ENCODE data around the gene PLEKHG5. TPM values are rescaled to one million over a fixed set of nuclear protein-coding genes. Genes with fewer than 3 reads are reported as not detected.

PLEKHG5 gene
- total and polyA plus RNA-seq, 2 donors (not counting 1 experiment from before 2014, with no cell fraction given) = 0.13 to 0.20 TPM

DNA sequence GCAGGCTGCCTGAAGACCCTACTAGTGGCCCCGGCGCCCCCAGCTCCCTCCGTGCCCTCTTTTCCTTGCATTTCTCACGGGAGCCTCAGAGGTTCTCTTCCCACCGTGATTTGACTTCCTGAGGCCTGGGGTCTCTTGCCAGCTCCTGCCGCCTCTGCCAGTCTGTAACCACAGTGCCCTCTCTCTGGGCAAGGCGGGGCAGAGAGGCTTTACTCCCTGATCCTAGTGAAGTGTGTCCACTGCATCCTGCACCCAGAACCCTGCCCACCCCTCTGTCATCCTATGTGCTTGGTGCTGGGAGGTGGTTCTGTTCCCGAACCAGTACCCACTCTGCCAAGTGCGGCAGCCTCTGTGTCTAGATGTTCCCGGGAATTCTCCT is 64.5 kb downstream of the PLEKHG5 start:
- H4K20me1 ChIP-seq (ENCODE audit: control insufficient read depth, insufficient read depth, low read length, poor library complexity, severe bottlenecking) = no peaks in the 10 kb centered on the region
- no peak overlapping the region for H3K27ac ChIP-seq (ENCODE audit: low read length in 2 of 2)
- H3K36me3 ChIP-seq (replicated peaks in 1 of 2; ENCODE audit: control extremely low read depth in 1 of 2, control insufficient read depth in 1 of 2, extremely low read depth in 1 of 2, insufficient read depth in 2 of 2, low read length in 1 of 2) = no peaks in the 10 kb centered on the region
- H3K9me3 ChIP-seq (ENCODE audit: control extremely low read depth in 1 of 3, control insufficient read depth in 2 of 3, insufficient read depth in 1 of 3, low read length in 2 of 3) = peaks cover 0 to 12% (median 0%) of the 10 kb centered on the region in 3 donors
- no peaks in the 10 kb centered on the region for H3K9me3 Mint-ChIP-seq (ENCODE audit: insufficient read depth)
- intact Hi-C loops (cut with micrococcal nuclease) = no loop called here
- peaks cover 11% of the 10 kb centered on the region for H3K4me1 Mint-ChIP-seq
- ChIA-PET POLR2A (no interaction called here), CTCF (interaction anchor here (1.1 kb wide), 2 partner anchors 10 to 11 kb away, joined by 3 read pairs; no protein-coding TSS in a partner anchor)
- no peaks in the 10 kb centered on the region for H3K79me2 ChIP-seq (ENCODE audit: control insufficient read depth, insufficient read depth, low read length)
- no peak overlapping the region for H3K4me2 ChIP-seq (replicated peaks; ENCODE audit: low read depth, low read length, poor library complexity, severe bottlenecking)
- peaks cover 40% of the 10 kb centered on the region for H3K27me3 Mint-ChIP-seq
- no peak overlapping the region for H2AFZ ChIP-seq (ENCODE audit: insufficient read depth, low read depth, low read length, poor library complexity, severe bottlenecking)
- no peak overlapping the region for H3K4me3 ChIP-seq (ENCODE audit: control extremely low read depth in 1 of 5, extremely low read depth in 1 of 5, insufficient read depth in 1 of 5, low read depth in 2 of 5, low read length in 4 of 5)
- 75% methylated on average over 6 of the region's 10 CpGs for WGBS (ENCODE audit: insufficient coverage)
- H3K4me1 ChIP-seq (ENCODE audit: control insufficient read depth in 2 of 2, insufficient read depth in 2 of 2, low read length in 2 of 2) = peaks cover 19 to 24% of the 10 kb centered on the region in 2 donors
- DNase-seq (no peak), ATAC-seq (ENCODE audit: low read depth) (no peak)
- no peak overlapping the region for H3K27ac Mint-ChIP-seq
- H3K4me3 Mint-ChIP-seq = no peak overlapping the region
- H3K27me3 ChIP-seq (replicated peaks in 1 of 4; ENCODE audit: control extremely low read depth in 1 of 4, control insufficient read depth in 3 of 4, insufficient read depth in 4 of 4, low read length in 3 of 4) = peaks cover 0 to 50% (median 19%) of the 10 kb centered on the region in 4 experiments
- H3K9ac ChIP-seq (ENCODE audit: low read length) = no peak overlapping the region
- TF ChIP-seq EZH2 (IDR thresholded peaks at IDR 0.05; ENCODE audit: borderline replicate concordance, insufficient read depth, low read depth, low read length, poor library complexity, severe bottlenecking) = no peak
- TF ChIP-seq, protein P1, sequence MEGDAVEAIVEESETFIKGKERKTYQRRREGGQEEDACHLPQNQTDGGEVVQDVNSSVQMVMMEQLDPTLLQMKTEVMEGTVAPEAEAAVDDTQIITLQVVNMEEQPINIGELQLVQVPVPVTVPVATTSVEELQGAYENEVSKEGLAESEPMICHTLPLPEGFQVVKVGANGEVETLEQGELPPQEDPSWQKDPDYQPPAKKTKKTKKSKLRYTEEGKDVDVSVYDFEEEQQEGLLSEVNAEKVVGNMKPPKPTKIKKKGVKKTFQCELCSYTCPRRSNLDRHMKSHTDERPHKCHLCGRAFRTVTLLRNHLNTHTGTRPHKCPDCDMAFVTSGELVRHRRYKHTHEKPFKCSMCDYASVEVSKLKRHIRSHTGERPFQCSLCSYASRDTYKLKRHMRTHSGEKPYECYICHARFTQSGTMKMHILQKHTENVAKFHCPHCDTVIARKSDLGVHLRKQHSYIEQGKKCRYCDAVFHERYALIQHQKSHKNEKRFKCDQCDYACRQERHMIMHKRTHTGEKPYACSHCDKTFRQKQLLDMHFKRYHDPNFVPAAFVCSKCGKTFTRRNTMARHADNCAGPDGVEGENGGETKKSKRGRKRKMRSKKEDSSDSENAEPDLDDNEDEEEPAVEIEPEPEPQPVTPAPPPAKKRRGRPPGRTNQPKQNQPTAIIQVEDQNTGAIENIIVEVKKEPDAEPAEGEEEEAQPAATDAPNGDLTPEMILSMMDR (IDR thresholded peaks at IDR 0.05) = no peak

DNA sequence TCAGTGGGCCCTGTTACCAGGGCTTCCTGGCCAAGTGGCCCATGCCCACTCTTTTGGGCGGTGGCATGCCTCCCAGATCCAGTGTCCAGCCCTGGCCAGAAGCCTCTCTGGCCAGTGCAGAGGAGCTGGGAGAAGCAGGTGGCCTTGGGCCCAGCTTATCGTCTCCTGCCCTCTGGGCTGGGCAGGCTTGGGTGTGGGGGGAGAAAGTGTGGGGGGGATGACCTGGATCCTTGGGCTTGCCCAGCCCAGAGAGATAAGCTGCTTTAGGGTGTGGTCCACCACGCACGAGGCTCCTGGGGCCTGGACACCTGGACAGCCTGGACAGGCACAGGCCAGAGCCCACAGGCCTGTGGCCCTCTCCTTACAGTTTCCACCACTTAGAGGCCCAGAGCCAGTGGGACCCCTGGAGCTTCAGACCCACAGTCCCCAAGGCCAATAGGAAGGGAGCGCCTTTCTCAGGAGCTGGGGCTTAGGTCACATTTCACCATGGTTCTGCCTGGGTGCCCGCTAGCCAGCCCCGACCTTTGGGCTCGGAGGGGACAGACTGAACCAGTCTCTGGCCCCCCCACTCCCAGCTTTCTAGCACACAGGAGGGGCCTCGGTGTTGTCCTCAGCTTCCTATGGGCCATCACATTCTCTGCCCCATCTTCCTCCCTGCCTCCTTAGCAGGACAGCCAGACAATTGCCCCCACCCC is 65.0 kb downstream of the PLEKHG5 start:
- CTCF ChIA-PET = interaction anchor here (1.1 kb wide), 2 partner anchors 11 kb away, joined by 3 read pairs; no protein-coding TSS in a partner anchor
- H3K79me2 ChIP-seq (ENCODE audit: control insufficient read depth, insufficient read depth, low read length) = no peaks in the 10 kb centered on the region
- Mint-ChIP-seq H3K4me3 (no peak overlapping the region), H3K27me3 (peaks cover 45% of the 10 kb centered on the region), H3K27ac (no peak overlapping the region), H3K4me1 (peaks cover 11% of the 10 kb centered on the region), H3K9me3 (ENCODE audit: insufficient read depth) (no peaks in the 10 kb centered on the region)
- H3K36me3 ChIP-seq (replicated peaks in 1 of 2; ENCODE audit: control extremely low read depth in 1 of 2, control insufficient read depth in 1 of 2, extremely low read depth in 1 of 2, insufficient read depth in 2 of 2, low read length in 1 of 2) = no peaks in the 10 kb centered on the region
- H3K27me3 ChIP-seq (replicated peaks in 1 of 4; ENCODE audit: control extremely low read depth in 1 of 4, control insufficient read depth in 3 of 4, insufficient read depth in 4 of 4, low read length in 3 of 4) = peaks cover 0 to 55% (median 21%) of the 10 kb centered on the region in 4 experiments
- no peak for TF ChIP-seq EZH2 (IDR thresholded peaks at IDR 0.05; ENCODE audit: borderline replicate concordance, insufficient read depth, low read depth, low read length, poor library complexity, severe bottlenecking)
- TF ChIP-seq, protein P1 (IDR thresholded peaks at IDR 0.05) = no peak
- H3K4me1 ChIP-seq (ENCODE audit: control insufficient read depth in 2 of 2, insufficient read depth in 2 of 2, low read length in 2 of 2) = peaks cover 19 to 24% of the 10 kb centered on the region in 2 donors
- no peak overlapping the region for H3K9ac ChIP-seq (ENCODE audit: low read length)
- intact Hi-C loops (cut with micrococcal nuclease) = no loop called here
- H3K27ac ChIP-seq (ENCODE audit: low read length in 2 of 2) = no peak overlapping the region
- peaks cover 0 to 12% (median 0%) of the 10 kb centered on the region in 3 donors for H3K9me3 ChIP-seq (ENCODE audit: control extremely low read depth in 1 of 3, control insufficient read depth in 2 of 3, insufficient read depth in 1 of 3, low read length in 2 of 3)
- no peaks in the 10 kb centered on the region for H4K20me1 ChIP-seq (ENCODE audit: control insufficient read depth, insufficient read depth, low read length, poor library complexity, severe bottlenecking)
- no peak overlapping the region for H2AFZ ChIP-seq (ENCODE audit: insufficient read depth, low read depth, low read length, poor library complexity, severe bottlenecking)
- WGBS (ENCODE audit: insufficient coverage) = 91% methylated on average over 9 of the region's 9 CpGs
- ATAC-seq (ENCODE audit: low read depth) (no peak), DNase-seq (no peak)
- no peak overlapping the region for H3K4me3 ChIP-seq (ENCODE audit: control extremely low read depth in 1 of 5, extremely low read depth in 1 of 5, insufficient read depth in 1 of 5, low read depth in 2 of 5, low read length in 4 of 5)
- POLR2A ChIA-PET = no interaction called here
- H3K4me2 ChIP-seq (replicated peaks; ENCODE audit: low read depth, low read length, poor library complexity, severe bottlenecking) = no peak overlapping the region

All from B cell (primary cell).